K562 (cell line): ENCODE measurements around the gene RPLP2. TPM values are rescaled to one million over a fixed set of nuclear protein-coding genes. Genes with fewer than 3 reads are reported as not detected.
A peak's percentile ranks its signal among the peaks of the same experiment; 100 is the strongest.

Experiments
- CTCFL ChIP-seq: IDR thresholded peaks from 2 replicates; pipeline ENCODE4 v1.6.1; 2011; ENCODE audit warnings: borderline replicate concordance, low read depth, mild to moderate bottlenecking, moderate library complexity, low read length; ENCODE audit not compliant: insufficient read depth, poor library complexity, severe bottlenecking
- ETV6 ChIP-seq, 3 experiments: fragments of 150-350 bp in 1 of 3; sonication (generic) in 1 of 3; formaldehyde crosslinking in 1 of 3; IDR thresholded peaks; 2 replicates each; pipeline versions ENCODE4 v1.6.1 to v1.8.0; 2014 to 2022; ENCODE audit warnings: borderline replicate concordance in 2 of 3, low read depth in 2 of 3, antibody characterized with exemption in 1 of 3, low read length in 1 of 3, mild to moderate bottlenecking in 1 of 3, missing genetic modification reagents in 1 of 3
- NELFE ChIP-seq: IDR thresholded peaks from 2 replicates; pipeline ENCODE4 v1.6.1; 2011; ENCODE audit warnings: mild to moderate bottlenecking; ENCODE audit not compliant: insufficient read depth, insufficient read length
- VEZF1 ChIP-seq: fragments of 200-800 bp; sonication (Bioruptor generic); IDR thresholded peaks from 2 replicates; pipeline ENCODE4 v1.6.1; 2017; ENCODE audit warnings: missing genetic modification characterization, missing compliant biosample characterization
- ZBTB34 ChIP-seq: fragments of 250-450 bp; sonication (Bioruptor Pico); IDR thresholded peaks from 2 replicates; pipeline ENCODE4 v1.8.0; 2021; ENCODE audit warnings: mild to moderate bottlenecking, moderate library complexity
- polyA plus RNA-seq, 8 experiments: library from polyadenylated mRNA; depleted of rRNA in 4 of 8; stranded (reverse) in 5 of 8; unstranded in 3 of 8; fragments of >200 nt; fragmentation: Nextera tagmentation in 2 of 8; fragmentation: Illumina TruSeq in 1 of 8; extraction: Ambion mirVana in 2 of 8; extraction: Trizol in 1 of 8; gene quantifications; 2 replicates each; pipeline versions ENCODE4 v1.2.1 to v1.2.3, GENCODE V29; 2011 to 2014; ENCODE audit warnings: inconsistent platforms in 1 of 8, missing spikeins in 1 of 8
- total RNA-seq, 7 experiments: library from RNA; depleted of rRNA in 6 of 7; stranded (reverse); fragments of >200 nt in 6 of 7; fragmentation: Illumina TruSeq in 2 of 7; extraction: Trizol in 2 of 7; gene quantifications; 2 replicates each; pipeline versions ENCODE4 v1.2.1 to v1.2.3, GENCODE V29; 2011 to 2021; ENCODE audit warnings: low replicate concordance in 1 of 7
- TF ChIP-seq, protein P1 (sequence below), 2 experiments: fragments of 450-650 bp; formaldehyde crosslinking in 1 of 2; IDR thresholded peaks; 2 replicates each; pipeline versions ENCODE4 v1.4.0 to v1.6.1; 2014 to 2020; ENCODE audit warnings: mild to moderate bottlenecking in 2 of 2, borderline replicate concordance in 1 of 2, low read depth in 1 of 2
- TF ChIP-seq, protein P2 (sequence below): sonication (generic); formaldehyde crosslinking; IDR thresholded peaks from 2 replicates; pipeline ENCODE4 v1.8.1; 2023; ENCODE audit warnings: mild to moderate bottlenecking, missing genetic modification reagents

Gene RPLP2
- total and polyA plus RNA-seq, 9 of the 15 experiments (the other 6 are each of a cell fraction or from before 2014, with no cell fraction given), result 528 to 3,807 (median 1,633) TPM

GRCh38 chr11:798093-798713 is 11.6 kb upstream of the RPLP2 start, which contains the start of gene SLC25A22 (continued):
- TF ChIP-seq VEZF1 (CRISPR knock-in tag) (peak; percentile 70; the same call in 1 of the 2 replicates), ZBTB34 (CRISPR knock-in tag) (no peak), ETV6 (IDR thresholded peaks at IDR 0.05; ENCODE audit: borderline replicate concordance in 1 of 2, low read depth in 2 of 2, low read length in 1 of 2) (no peak), ETV6 (CRISPR knock-in tag; IDR thresholded peaks at IDR 0.05; ENCODE audit: borderline replicate concordance) (0 out of 2 replicates have a peak, but pooled peaks have one; percentile 13), CTCFL (peak; percentile 47), NELFE (no peak)
- TF ChIP-seq, protein P1, sequence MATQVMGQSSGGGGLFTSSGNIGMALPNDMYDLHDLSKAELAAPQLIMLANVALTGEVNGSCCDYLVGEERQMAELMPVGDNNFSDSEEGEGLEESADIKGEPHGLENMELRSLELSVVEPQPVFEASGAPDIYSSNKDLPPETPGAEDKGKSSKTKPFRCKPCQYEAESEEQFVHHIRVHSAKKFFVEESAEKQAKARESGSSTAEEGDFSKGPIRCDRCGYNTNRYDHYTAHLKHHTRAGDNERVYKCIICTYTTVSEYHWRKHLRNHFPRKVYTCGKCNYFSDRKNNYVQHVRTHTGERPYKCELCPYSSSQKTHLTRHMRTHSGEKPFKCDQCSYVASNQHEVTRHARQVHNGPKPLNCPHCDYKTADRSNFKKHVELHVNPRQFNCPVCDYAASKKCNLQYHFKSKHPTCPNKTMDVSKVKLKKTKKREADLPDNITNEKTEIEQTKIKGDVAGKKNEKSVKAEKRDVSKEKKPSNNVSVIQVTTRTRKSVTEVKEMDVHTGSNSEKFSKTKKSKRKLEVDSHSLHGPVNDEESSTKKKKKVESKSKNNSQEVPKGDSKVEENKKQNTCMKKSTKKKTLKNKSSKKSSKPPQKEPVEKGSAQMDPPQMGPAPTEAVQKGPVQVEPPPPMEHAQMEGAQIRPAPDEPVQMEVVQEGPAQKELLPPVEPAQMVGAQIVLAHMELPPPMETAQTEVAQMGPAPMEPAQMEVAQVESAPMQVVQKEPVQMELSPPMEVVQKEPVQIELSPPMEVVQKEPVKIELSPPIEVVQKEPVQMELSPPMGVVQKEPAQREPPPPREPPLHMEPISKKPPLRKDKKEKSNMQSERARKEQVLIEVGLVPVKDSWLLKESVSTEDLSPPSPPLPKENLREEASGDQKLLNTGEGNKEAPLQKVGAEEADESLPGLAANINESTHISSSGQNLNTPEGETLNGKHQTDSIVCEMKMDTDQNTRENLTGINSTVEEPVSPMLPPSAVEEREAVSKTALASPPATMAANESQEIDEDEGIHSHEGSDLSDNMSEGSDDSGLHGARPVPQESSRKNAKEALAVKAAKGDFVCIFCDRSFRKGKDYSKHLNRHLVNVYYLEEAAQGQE (IDR thresholded peaks at IDR 0.05; ENCODE audit: borderline replicate concordance), result peak; percentile 42; the same call in 1 of the 2 replicates
- TF ChIP-seq, protein P1 (CRISPR knock-in tag; IDR thresholded peaks at IDR 0.05; ENCODE audit: low read depth), result no peak
- TF ChIP-seq, protein P2, sequence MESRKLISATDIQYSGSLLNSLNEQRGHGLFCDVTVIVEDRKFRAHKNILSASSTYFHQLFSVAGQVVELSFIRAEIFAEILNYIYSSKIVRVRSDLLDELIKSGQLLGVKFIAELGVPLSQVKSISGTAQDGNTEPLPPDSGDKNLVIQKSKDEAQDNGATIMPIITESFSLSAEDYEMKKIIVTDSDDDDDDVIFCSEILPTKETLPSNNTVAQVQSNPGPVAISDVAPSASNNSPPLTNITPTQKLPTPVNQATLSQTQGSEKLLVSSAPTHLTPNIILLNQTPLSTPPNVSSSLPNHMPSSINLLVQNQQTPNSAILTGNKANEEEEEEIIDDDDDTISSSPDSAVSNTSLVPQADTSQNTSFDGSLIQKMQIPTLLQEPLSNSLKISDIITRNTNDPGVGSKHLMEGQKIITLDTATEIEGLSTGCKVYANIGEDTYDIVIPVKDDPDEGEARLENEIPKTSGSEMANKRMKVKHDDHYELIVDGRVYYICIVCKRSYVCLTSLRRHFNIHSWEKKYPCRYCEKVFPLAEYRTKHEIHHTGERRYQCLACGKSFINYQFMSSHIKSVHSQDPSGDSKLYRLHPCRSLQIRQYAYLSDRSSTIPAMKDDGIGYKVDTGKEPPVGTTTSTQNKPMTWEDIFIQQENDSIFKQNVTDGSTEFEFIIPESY (CRISPR knock-in tag), result peak; percentile 73
